ENCODE results near the gene NMRK1.

The NMRK1 gene

GRCh38 chr9:75087824-75088645, at the start of gene NMRK1, which contains the start of gene OSTF1:
TSS of gene NMRK1 (minus strand) at chr9:75088155. CDS start at chr9:75083115, 5,040 bp downstream.
TSS of gene OSTF1 (plus strand) at chr9:75088514. CDS start at chr9:75088693, 179 bp downstream.
- DNase-seq, result peak; percentile 97

- no peak for DNase-seq
These were observed 46.5 kb upstream of the NMRK1 start for GRCh38 chr9:75134495-75134894.

GRCh38 chr9:75133396-75133795, 45.4 kb upstream of the NMRK1 start:
- no peak for DNase-seq

GRCh38 chr9:75132244-75132643, 44.3 kb upstream of the NMRK1 start:
- no peak for DNase-seq

GRCh38 chr9:75131700-75132099, 43.7 kb upstream of the NMRK1 start:
- no peak for DNase-seq

GRCh38 chr9:75130621-75131230, 42.8 kb upstream of the NMRK1 start:
- peak; percentile 3 for DNase-seq

GRCh38 chr9:75130172-75130571, 42.2 kb upstream of the NMRK1 start:
- DNase-seq, result no peak

GRCh38 chr9:75128535-75128934, 40.6 kb upstream of the NMRK1 start:
- DNase-seq, result no peak

- no peak for DNase-seq
These were observed 35.7 kb upstream of the NMRK1 start for GRCh38 chr9:75123696-75124095.

GRCh38 chr9:75121914-75122558, 34.1 kb upstream of the NMRK1 start:
- no peak for DNase-seq

GRCh38 chr9:75120686-75121085, 32.7 kb upstream of the NMRK1 start:
- no peak for DNase-seq

- DNase-seq, result no peak
These were observed 29.6 kb upstream of the NMRK1 start for GRCh38 chr9:75117564-75117963.

GRCh38 chr9:75116306-75116705, 28.4 kb upstream of the NMRK1 start:
- DNase-seq, result no peak

GRCh38 chr9:75112789-75113188, 24.8 kb upstream of the NMRK1 start:
- no peak for DNase-seq

GRCh38 chr9:75111019-75111622, 23.2 kb upstream of the NMRK1 start:
- no peak for DNase-seq

- DNase-seq, result no peak
These were observed 21.4 kb upstream of the NMRK1 start for GRCh38 chr9:75109210-75109839.

GRCh38 chr9:75108571-75108970, 20.6 kb upstream of the NMRK1 start:
- DNase-seq, result peak; percentile 47

GRCh38 chr9:75106857-75107256, 18.9 kb upstream of the NMRK1 start:
- no peak for DNase-seq

GRCh38 chr9:75105841-75106240, 17.9 kb upstream of the NMRK1 start:
- no peak for DNase-seq

- no peak for DNase-seq
These were observed 17.1 kb upstream of the NMRK1 start for GRCh38 chr9:75105019-75105540.

GRCh38 chr9:75104607-75105006, 16.7 kb upstream of the NMRK1 start:
- no peak for DNase-seq

GRCh38 chr9:75102177-75102790, 14.3 kb upstream of the NMRK1 start:
- DNase-seq, result no peak
